ENCODE results near the gene BICC1.

The BICC1 gene

GRCh38 chr10:58554316-58554715 lies 41.6 kb downstream of the BICC1 start:
- Histone ChIP-seq H3K27me3 (replicated peaks; ENCODE audit: control insufficient read depth, insufficient read depth, low read length) (no peaks in the 10 kb centered on the region), H3K4me1 (ENCODE audit: control insufficient read depth, insufficient read depth, low read length) (no peaks in the 10 kb centered on the region), H3K9ac (ENCODE audit: low read length) (no peak overlapping the region), H3K36me3 (ENCODE audit: control insufficient read depth, insufficient read depth, low read length, severe bottlenecking) (no peaks in the 10 kb centered on the region), H3K4me3 (ENCODE audit: low read length) (no peak overlapping the region), H3K9me3 (ENCODE audit: control insufficient read depth, low read length) (no peaks in the 10 kb centered on the region)
- DNase-seq (ENCODE audit: low read depth) = peak; percentile 42

GRCh38 chr10:58555170-58555929 lies 42.7 kb downstream of the BICC1 start:
- H3K36me3 ChIP-seq (ENCODE audit: control insufficient read depth, insufficient read depth, low read length, severe bottlenecking) = no peaks in the 10 kb centered on the region
- H3K9ac ChIP-seq (ENCODE audit: low read length) = no peak overlapping the region
- no peaks in the 10 kb centered on the region for H3K9me3 ChIP-seq (ENCODE audit: control insufficient read depth, low read length)
- no peaks in the 10 kb centered on the region for H3K27me3 ChIP-seq (replicated peaks; ENCODE audit: control insufficient read depth, insufficient read depth, low read length)
- DNase-seq (ENCODE audit: low read depth) = no peak
- no peak overlapping the region for H3K4me3 ChIP-seq (ENCODE audit: low read length)
- H3K4me1 ChIP-seq (ENCODE audit: control insufficient read depth, insufficient read depth, low read length) = no peaks in the 10 kb centered on the region

DNA sequence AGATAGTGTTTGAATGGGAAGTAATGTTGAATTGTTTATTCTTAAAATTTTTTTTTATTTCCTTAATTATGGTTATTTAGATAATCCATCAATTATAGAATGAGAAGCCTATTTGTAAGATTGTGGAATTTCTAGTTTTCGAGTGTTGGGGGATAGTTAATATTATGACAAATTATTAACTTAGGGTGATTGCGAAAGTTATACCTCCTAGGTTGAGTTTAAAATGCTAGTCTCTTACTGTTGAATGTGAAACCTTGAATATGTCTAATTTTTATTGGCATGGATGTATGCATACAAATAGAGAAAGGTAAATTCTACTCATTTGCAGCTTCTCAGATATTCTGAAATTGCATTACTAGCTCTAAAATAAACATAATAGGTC lies 43.2 kb downstream of the BICC1 start:
- DNase-seq (ENCODE audit: low read depth) = no peak
- Histone ChIP-seq H3K9ac (ENCODE audit: low read length) (no peak overlapping the region), H3K9me3 (ENCODE audit: control insufficient read depth, low read length) (no peaks in the 10 kb centered on the region)

GRCh38 chr10:58556516-58557165 lies 44.0 kb downstream of the BICC1 start:
- Histone ChIP-seq H3K27me3 (replicated peaks; ENCODE audit: control insufficient read depth, insufficient read depth, low read length) (no peaks in the 10 kb centered on the region), H3K4me1 (ENCODE audit: control insufficient read depth, insufficient read depth, low read length) (no peaks in the 10 kb centered on the region), H3K36me3 (ENCODE audit: control insufficient read depth, insufficient read depth, low read length, severe bottlenecking) (no peaks in the 10 kb centered on the region), H3K9me3 (ENCODE audit: control insufficient read depth, low read length) (peaks cover 4% of the 10 kb centered on the region), H3K9ac (ENCODE audit: low read length) (no peak overlapping the region), H3K4me3 (ENCODE audit: low read length) (no peak overlapping the region)
- no peak for DNase-seq (ENCODE audit: low read depth)

More for the DNA sequence above, 43.2 kb downstream of the BICC1 start:
- H3K4me3 ChIP-seq (ENCODE audit: low read length) = no peak overlapping the region
- no peaks in the 10 kb centered on the region for H3K4me1 ChIP-seq (ENCODE audit: control insufficient read depth, insufficient read depth, low read length)
- no peaks in the 10 kb centered on the region for H3K36me3 ChIP-seq (ENCODE audit: control insufficient read depth, insufficient read depth, low read length, severe bottlenecking)
- H3K27me3 ChIP-seq (replicated peaks; ENCODE audit: control insufficient read depth, insufficient read depth, low read length) = no peaks in the 10 kb centered on the region

- H3K27me3 ChIP-seq (replicated peaks; ENCODE audit: control insufficient read depth, insufficient read depth, low read length) = no peaks in the 10 kb centered on the region
- peaks cover 15% of the 10 kb centered on the region for H3K9me3 ChIP-seq (ENCODE audit: control insufficient read depth, low read length)
- no peaks in the 10 kb centered on the region for H3K36me3 ChIP-seq (ENCODE audit: control insufficient read depth, insufficient read depth, low read length, severe bottlenecking)
- no peaks in the 10 kb centered on the region for H3K4me1 ChIP-seq (ENCODE audit: control insufficient read depth, insufficient read depth, low read length)
- no peak overlapping the region for H3K4me3 ChIP-seq (ENCODE audit: low read length)
- DNase-seq (ENCODE audit: low read depth) = no peak
- H3K9ac ChIP-seq (ENCODE audit: low read length) = no peak overlapping the region
Observed at GRCh38 chr10:58557714-58558113, 45.0 kb downstream of the BICC1 start.

DNA sequence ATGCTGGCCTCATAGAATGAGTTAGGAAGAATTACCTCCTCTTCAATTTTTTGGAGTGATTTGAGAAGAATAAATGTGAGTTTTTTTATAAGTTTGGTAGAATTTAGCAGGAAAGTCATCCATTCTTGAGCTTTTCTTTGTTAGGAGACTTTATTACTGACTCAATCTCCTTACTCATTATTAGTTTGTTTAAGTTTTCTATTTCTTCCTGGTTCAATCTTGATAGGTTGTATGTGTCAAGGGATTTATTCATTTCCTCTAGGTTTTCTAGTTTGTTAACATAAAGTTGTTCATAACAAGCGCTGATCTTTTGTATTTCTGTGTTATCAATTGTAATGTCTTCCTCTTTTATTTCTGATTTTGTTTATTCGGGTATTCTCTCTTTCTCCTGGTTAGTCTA lies 47.4 kb downstream of the BICC1 start:
- H3K4me1 ChIP-seq (ENCODE audit: control insufficient read depth, insufficient read depth, low read length) = peaks cover 2% of the 10 kb centered on the region

DNA sequence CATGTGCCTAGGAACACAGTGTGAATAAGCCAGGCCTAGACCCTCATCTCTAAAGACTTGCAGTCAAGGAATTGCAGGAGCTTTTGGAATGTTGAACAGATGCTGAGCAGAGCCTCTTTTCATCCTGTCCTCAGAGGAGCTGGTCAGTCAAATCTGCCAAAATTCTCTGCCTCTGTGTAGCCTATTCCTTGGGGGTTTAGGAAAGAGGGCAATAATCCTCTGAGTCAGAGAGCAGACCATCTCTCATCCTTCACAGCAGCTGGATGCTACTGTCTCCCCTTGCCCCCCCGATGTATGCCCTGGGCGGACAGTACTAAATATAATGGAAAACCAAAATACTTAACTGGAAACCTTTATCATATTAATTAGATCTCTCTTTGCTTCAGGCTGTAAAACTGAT lies 52.6 kb downstream of the BICC1 start:
- Histone ChIP-seq H3K9ac (ENCODE audit: low read length) (no peak overlapping the region), H3K4me1 (ENCODE audit: control insufficient read depth, insufficient read depth, low read length) (peaks cover 16% of the 10 kb centered on the region), H3K36me3 (ENCODE audit: control insufficient read depth, insufficient read depth, low read length, severe bottlenecking) (no peaks in the 10 kb centered on the region), H3K9me3 (ENCODE audit: control insufficient read depth, low read length) (peaks cover 17% of the 10 kb centered on the region), H3K27me3 (replicated peaks; ENCODE audit: control insufficient read depth, insufficient read depth, low read length) (no peaks in the 10 kb centered on the region), H3K4me3 (ENCODE audit: low read length) (no peak overlapping the region)
- DNase-seq (ENCODE audit: low read depth) = no peak

More for the DNA sequence above, 47.4 kb downstream of the BICC1 start:
- no peak overlapping the region for H3K9ac ChIP-seq (ENCODE audit: low read length)
- H3K27me3 ChIP-seq (replicated peaks; ENCODE audit: control insufficient read depth, insufficient read depth, low read length) = no peaks in the 10 kb centered on the region
- H3K4me3 ChIP-seq (ENCODE audit: low read length) = no peak overlapping the region
- peaks cover 17% of the 10 kb centered on the region for H3K9me3 ChIP-seq (ENCODE audit: control insufficient read depth, low read length)
- H3K36me3 ChIP-seq (ENCODE audit: control insufficient read depth, insufficient read depth, low read length, severe bottlenecking) = no peaks in the 10 kb centered on the region
- no peak for DNase-seq (ENCODE audit: low read depth)

DNA sequence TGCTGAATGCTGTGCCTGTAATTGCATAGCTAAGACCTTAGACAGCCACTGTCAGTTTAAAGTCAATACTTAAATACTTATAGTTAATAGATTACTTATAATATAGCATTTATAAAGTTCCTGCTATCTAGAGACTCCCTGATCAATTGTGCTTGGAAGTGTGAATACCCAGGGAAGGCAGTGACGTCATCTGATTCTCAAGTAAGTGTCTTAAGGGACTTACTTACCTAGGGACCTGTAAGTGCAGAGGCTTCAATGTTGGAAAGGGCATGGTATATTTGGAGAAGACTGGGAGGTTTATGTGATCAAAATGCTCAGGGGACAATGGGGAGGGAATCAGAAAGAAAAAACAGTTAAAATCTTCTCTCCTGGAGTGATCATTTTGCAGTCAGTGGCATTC lies 55.0 kb downstream of the BICC1 start:
- no peaks in the 10 kb centered on the region for H3K27me3 ChIP-seq (replicated peaks; ENCODE audit: control insufficient read depth, insufficient read depth, low read length)
- H3K4me1 ChIP-seq (ENCODE audit: control insufficient read depth, insufficient read depth, low read length) = peaks cover 27% of the 10 kb centered on the region
- no peak overlapping the region for H3K9ac ChIP-seq (ENCODE audit: low read length)
- no peaks in the 10 kb centered on the region for H3K36me3 ChIP-seq (ENCODE audit: control insufficient read depth, insufficient read depth, low read length, severe bottlenecking)
- no peak for DNase-seq (ENCODE audit: low read depth)
- H3K4me3 ChIP-seq (ENCODE audit: low read length) = no peak overlapping the region
- H3K9me3 ChIP-seq (ENCODE audit: control insufficient read depth, low read length) = peaks cover 2% of the 10 kb centered on the region

DNA sequence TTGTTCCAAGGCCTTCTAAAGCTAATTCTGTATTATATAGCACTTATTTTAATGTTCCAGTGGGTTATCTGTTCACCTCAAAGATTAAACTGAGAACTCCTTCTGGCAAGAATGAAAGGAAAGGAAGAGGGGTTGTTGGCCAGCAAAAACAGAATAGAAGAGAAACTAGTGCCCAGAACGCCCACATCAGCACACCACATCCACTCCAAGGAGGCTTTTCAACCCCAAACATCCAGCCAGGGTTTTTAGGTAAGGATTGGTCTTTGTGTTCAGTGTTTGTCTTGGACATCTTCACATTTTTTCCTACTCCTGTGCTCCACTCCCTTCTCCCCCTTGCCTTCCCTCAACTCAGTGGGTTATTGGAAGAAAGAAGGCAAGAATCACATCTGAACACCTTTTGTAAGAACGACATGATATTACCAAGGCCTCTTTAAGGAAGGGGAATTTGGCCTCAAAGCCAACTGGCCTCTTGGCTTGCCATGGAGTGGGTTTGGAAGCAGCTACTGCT lies 55.8 kb downstream of the BICC1 start:
- no peak overlapping the region for H3K4me3 ChIP-seq (ENCODE audit: low read length)
- no peaks in the 10 kb centered on the region for H3K27me3 ChIP-seq (replicated peaks; ENCODE audit: control insufficient read depth, insufficient read depth, low read length)
- DNase-seq (ENCODE audit: low read depth) = no peak
- no peaks in the 10 kb centered on the region for H3K36me3 ChIP-seq (ENCODE audit: control insufficient read depth, insufficient read depth, low read length, severe bottlenecking)
- H3K9ac ChIP-seq (ENCODE audit: low read length) = no peak overlapping the region
- H3K4me1 ChIP-seq (ENCODE audit: control insufficient read depth, insufficient read depth, low read length) = peaks cover 34% of the 10 kb centered on the region
- H3K9me3 ChIP-seq (ENCODE audit: control insufficient read depth, low read length) = no peaks in the 10 kb centered on the region

DNA sequence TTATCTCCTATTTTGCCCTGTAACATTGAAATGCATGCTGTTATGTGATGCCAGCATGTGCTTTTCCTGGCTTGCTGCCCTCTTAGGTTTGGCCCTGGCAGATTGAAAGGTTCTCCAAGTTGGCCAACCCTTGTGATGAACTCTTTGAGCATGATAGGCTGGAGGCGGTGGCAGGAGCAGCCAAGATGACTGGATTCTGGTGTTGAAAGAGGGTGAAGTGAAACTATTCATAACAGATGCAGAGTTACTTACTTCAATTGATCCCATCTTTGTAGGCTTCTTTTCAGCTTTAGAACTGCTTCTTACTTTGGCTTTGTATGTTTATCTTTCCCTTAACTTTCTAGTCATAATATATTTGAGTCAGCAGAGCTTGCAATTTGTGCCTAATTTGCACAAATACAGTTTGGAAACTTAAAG lies 57.6 kb downstream of the BICC1 start:
- Histone ChIP-seq H3K4me3 (ENCODE audit: low read length) (peak overlapping the region; percentile 65), H3K4me1 (ENCODE audit: control insufficient read depth, insufficient read depth, low read length) (peaks cover 48% of the 10 kb centered on the region), H3K9ac (ENCODE audit: low read length) (peak overlapping the region; percentile 66), H3K36me3 (ENCODE audit: control insufficient read depth, insufficient read depth, low read length, severe bottlenecking) (no peaks in the 10 kb centered on the region), H3K9me3 (ENCODE audit: control insufficient read depth, low read length) (no peaks in the 10 kb centered on the region), H3K27me3 (replicated peaks; ENCODE audit: control insufficient read depth, insufficient read depth, low read length) (no peaks in the 10 kb centered on the region)
- peak; percentile 70 for DNase-seq (ENCODE audit: low read depth)

DNA sequence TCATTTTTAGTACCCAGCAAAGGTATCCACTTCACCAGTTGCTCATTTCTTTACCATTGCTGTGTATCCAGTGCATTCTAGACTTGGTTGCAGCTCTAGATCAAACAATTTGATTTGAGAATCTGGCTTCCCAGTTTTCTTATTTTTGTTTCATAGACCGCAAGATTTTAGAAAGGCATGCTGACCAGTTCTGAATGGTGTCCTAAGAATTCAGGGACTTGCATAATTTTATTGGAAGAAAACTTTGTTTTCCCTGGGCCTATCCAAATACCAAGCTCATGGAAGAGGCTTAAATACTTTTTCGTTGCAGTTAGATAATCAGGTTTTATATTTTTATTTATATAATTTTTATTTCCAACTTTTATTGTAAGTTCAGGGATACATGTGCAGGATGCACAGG lies 58.3 kb downstream of the BICC1 start:
- peak overlapping the region; percentile 65 for H3K4me3 ChIP-seq (ENCODE audit: low read length)
- H3K27me3 ChIP-seq (replicated peaks; ENCODE audit: control insufficient read depth, insufficient read depth, low read length) = no peaks in the 10 kb centered on the region
- H3K9ac ChIP-seq (ENCODE audit: low read length) = peak overlapping the region; percentile 66
- no peaks in the 10 kb centered on the region for H3K9me3 ChIP-seq (ENCODE audit: control insufficient read depth, low read length)
- peaks cover 51% of the 10 kb centered on the region for H3K4me1 ChIP-seq (ENCODE audit: control insufficient read depth, insufficient read depth, low read length)
- H3K36me3 ChIP-seq (ENCODE audit: control insufficient read depth, insufficient read depth, low read length, severe bottlenecking) = no peaks in the 10 kb centered on the region
- DNase-seq (ENCODE audit: low read depth) = no peak
